IMR-90 (cell line): ENCODE data around the gene ADD3.

Experiments
- CTCF ChIP-seq: conservative IDR thresholded peaks from 2 replicates; pipeline ENCODE4 v1.5.1; 2012; ENCODE audit warnings: mild to moderate bottlenecking, low read depth, low read length, improper control_type of control experiment
- MAFK ChIP-seq: IDR thresholded peaks from 2 replicates; pipeline ENCODE4 v1.6.1; 2012; ENCODE audit warnings: low read depth, low read length, improper control_type of control experiment
- MAZ ChIP-seq: IDR thresholded peaks from 2 replicates; pipeline ENCODE4 v1.6.1; 2012; ENCODE audit warnings: low read depth, mild to moderate bottlenecking, low read length, improper control_type of control experiment, moderate library complexity, borderline replicate concordance
- USF2 ChIP-seq: fragments of 150-350 bp; IDR thresholded peaks from 2 replicates; pipeline ENCODE4 v1.6.1; 2017; ENCODE audit warnings: mild to moderate bottlenecking, antibody characterized with exemption, low read length, low read depth

- TF ChIP-seq CTCF = no peak
- no peak for TF ChIP-seq MAFK
- TF ChIP-seq MAZ = no peak
- no peak for TF ChIP-seq USF2
Measured at GRCh38 chr10:110081911-110082310, 74.1 kb downstream of the ADD3 start.
